Astrocyte (in vitro differentiated cells and primary cell): ENCODE measurements around the gene JMJD7. TPM values are rescaled to one million over a fixed set of nuclear protein-coding genes. Genes with fewer than 3 reads are reported as not detected.

ENCODE experiments used
- DNase-seq: peaks from one replicate; pipeline ENCODE4 v3.0.0-alpha.2; 2010; ENCODE audit warnings: low read depth
- FAIRE-seq: peaks from 2 replicates; lab custom pipeline; 2011; peaks lifted over from hg19 to GRCh38; lab: Jason Lieb, UNC
- H2AFZ ChIP-seq: 2 replicates; pipeline ENCODE4 v1.6.0; 2012; ENCODE audit warnings: low read depth, low read length, inconsistent platforms
- H3K27ac ChIP-seq: 2 replicates; pipeline ENCODE4 v1.5.1; 2011; ENCODE audit warnings: low read depth, low read length, inconsistent platforms
- H3K27me3 ChIP-seq: 2 replicates; pipeline ENCODE4 v1.6.0; 2011; ENCODE audit warnings: low read length, inconsistent platforms; ENCODE audit not compliant: insufficient read depth
- H3K36me3 ChIP-seq: 2 replicates; pipeline ENCODE4 v1.5.1; 2011; ENCODE audit warnings: low read length, inconsistent platforms; ENCODE audit not compliant: insufficient read depth
- H3K4me1 ChIP-seq: 2 replicates; pipeline ENCODE4 v1.5.1; 2011; ENCODE audit warnings: low read length, inconsistent platforms; ENCODE audit not compliant: insufficient read depth
- H3K4me2 ChIP-seq: 2 replicates; pipeline ENCODE4 v1.6.0; 2012; ENCODE audit warnings: low read length, inconsistent platforms
- H3K4me3 ChIP-seq: 2 replicates; pipeline ENCODE4 v1.5.1; 2011; ENCODE audit warnings: low read depth, mild to moderate bottlenecking, low read length, inconsistent platforms; ENCODE audit not compliant: insufficient read depth
- H3K79me2 ChIP-seq: 2 replicates; pipeline ENCODE4 v1.6.0; 2012; ENCODE audit warnings: mild to moderate bottlenecking, low read length, inconsistent platforms; ENCODE audit not compliant: insufficient read depth
- H3K9ac ChIP-seq: 2 replicates; pipeline ENCODE4 v1.6.0; 2012; ENCODE audit warnings: mild to moderate bottlenecking, low read length, inconsistent platforms
- H3K9me3 ChIP-seq: 2 replicates; pipeline ENCODE4 v1.5.1; 2012; ENCODE audit warnings: low read depth, mild to moderate bottlenecking, low read length, inconsistent platforms; ENCODE audit not compliant: insufficient read depth
- H4K20me1 ChIP-seq: 2 replicates; pipeline ENCODE4 v1.6.0; 2012; ENCODE audit warnings: low read length, inconsistent platforms; ENCODE audit not compliant: insufficient read depth
- H3K27ac Mint-ChIP-seq: one replicate; pipeline ENCODE4 v1.8.0; 2021; ENCODE audit warnings: mild to moderate bottlenecking, mixed read lengths; ENCODE audit not compliant: unreplicated experiment
- H3K27me3 Mint-ChIP-seq: one replicate; pipeline ENCODE4 v1.8.0; 2021; ENCODE audit warnings: low read depth, mixed read lengths; ENCODE audit not compliant: unreplicated experiment
- H3K36me3 Mint-ChIP-seq: one replicate; pipeline ENCODE4 v1.8.0; 2021; ENCODE audit warnings: low read depth, mixed read lengths; ENCODE audit not compliant: unreplicated experiment
- H3K4me1 Mint-ChIP-seq: one replicate; pipeline ENCODE4 v1.8.0; 2021; ENCODE audit warnings: low read depth, mixed read lengths; ENCODE audit not compliant: unreplicated experiment
- H3K4me3 Mint-ChIP-seq: one replicate; pipeline ENCODE4 v1.8.0; 2021; ENCODE audit warnings: mild to moderate bottlenecking, moderate library complexity, mixed read lengths; ENCODE audit not compliant: unreplicated experiment
- H3K9me3 Mint-ChIP-seq: one replicate; pipeline ENCODE4 v1.8.0; 2021; ENCODE audit warnings: mild to moderate bottlenecking, mixed read lengths; ENCODE audit not compliant: unreplicated experiment
- EZH2 ChIP-seq: IDR thresholded peaks from 2 replicates; pipeline ENCODE4 v1.6.1; 2012; ENCODE audit warnings: mild to moderate bottlenecking, low read length, inconsistent platforms; ENCODE audit not compliant: insufficient read depth
- total RNA-seq: library from RNA; stranded (reverse); gene quantifications from 2 replicates; pipeline ENCODE4 v1.2.1, GENCODE V29; 2021
- TF ChIP-seq, protein P1 (sequence below): IDR thresholded peaks from 2 replicates; pipeline ENCODE4 v1.5.1; 2011; ENCODE audit warnings: low read depth, mild to moderate bottlenecking, inconsistent platforms, low read length, moderate library complexity; ENCODE audit not compliant: insufficient read depth

Gene JMJD7
- total RNA-seq, 1 donor from 2014 or later: 7.6 TPM

DNA sequence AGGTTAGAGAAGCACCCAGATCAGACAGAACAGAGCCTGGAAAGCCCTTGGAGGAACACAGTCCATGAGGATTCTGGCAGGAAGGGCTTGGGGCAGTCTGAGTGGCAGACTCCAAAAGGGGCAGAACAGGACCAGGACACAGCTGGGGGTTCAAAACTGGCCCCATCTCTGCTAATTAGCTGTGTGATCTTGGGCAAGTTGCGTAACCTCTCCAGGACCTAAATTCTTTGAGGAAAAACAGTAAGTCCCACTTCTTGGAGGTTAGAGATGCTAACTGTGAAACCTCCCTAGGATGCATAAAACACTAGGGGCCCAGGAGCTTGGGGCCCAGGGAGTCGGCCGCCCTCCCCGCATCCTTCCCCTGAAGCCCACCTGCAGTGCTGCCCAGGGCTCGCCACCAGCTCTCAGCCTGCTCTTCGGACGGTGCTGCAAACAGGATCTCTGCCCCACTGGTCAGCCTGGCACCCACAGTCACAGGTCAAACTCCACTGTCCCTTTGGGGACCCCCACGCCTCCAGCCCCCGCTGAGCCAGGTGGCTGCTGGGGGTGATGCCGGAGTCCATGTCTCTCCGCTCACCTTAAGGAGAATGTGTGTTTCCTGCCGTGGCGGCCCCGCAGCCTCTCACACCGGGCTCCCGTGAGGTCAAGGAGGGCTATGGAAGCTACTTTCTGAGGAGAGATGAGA lies 22.7 kb downstream of the JMJD7 start:
- H3K9ac ChIP-seq: no peak overlapping the region
- no peaks in the 10 kb centered on the region for H4K20me1 ChIP-seq
- no peak for TF ChIP-seq EZH2
- TF ChIP-seq, protein P1, sequence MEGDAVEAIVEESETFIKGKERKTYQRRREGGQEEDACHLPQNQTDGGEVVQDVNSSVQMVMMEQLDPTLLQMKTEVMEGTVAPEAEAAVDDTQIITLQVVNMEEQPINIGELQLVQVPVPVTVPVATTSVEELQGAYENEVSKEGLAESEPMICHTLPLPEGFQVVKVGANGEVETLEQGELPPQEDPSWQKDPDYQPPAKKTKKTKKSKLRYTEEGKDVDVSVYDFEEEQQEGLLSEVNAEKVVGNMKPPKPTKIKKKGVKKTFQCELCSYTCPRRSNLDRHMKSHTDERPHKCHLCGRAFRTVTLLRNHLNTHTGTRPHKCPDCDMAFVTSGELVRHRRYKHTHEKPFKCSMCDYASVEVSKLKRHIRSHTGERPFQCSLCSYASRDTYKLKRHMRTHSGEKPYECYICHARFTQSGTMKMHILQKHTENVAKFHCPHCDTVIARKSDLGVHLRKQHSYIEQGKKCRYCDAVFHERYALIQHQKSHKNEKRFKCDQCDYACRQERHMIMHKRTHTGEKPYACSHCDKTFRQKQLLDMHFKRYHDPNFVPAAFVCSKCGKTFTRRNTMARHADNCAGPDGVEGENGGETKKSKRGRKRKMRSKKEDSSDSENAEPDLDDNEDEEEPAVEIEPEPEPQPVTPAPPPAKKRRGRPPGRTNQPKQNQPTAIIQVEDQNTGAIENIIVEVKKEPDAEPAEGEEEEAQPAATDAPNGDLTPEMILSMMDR: no peak
- peaks cover 6% of the 10 kb centered on the region for H3K4me1 ChIP-seq
- no peaks in the 10 kb centered on the region for H3K79me2 ChIP-seq
- peaks cover 5% of the 10 kb centered on the region for H3K4me1 Mint-ChIP-seq
- no peak overlapping the region for H3K27ac ChIP-seq
- H3K36me3 Mint-ChIP-seq: peaks cover 15% of the 10 kb centered on the region
- no peak overlapping the region for H3K27ac Mint-ChIP-seq
- H3K4me3 ChIP-seq: no peak overlapping the region
- H3K27me3 Mint-ChIP-seq: peaks cover 9% of the 10 kb centered on the region
- no peaks in the 10 kb centered on the region for H3K9me3 ChIP-seq
- no peaks in the 10 kb centered on the region for H3K27me3 ChIP-seq
- peaks cover 3% of the 10 kb centered on the region for H3K36me3 ChIP-seq
- H3K9me3 Mint-ChIP-seq: no peaks in the 10 kb centered on the region
- H3K4me3 Mint-ChIP-seq: no peak overlapping the region
- DNase-seq (no peak), FAIRE-seq (no peak)
- H3K4me2 ChIP-seq: no peak overlapping the region
- no peak overlapping the region for H2AFZ ChIP-seq

- H3K36me3 Mint-ChIP-seq: peaks cover 13% of the 10 kb centered on the region
- H2AFZ ChIP-seq: no peak overlapping the region
- no peak overlapping the region for H3K4me2 ChIP-seq
- peaks cover 6% of the 10 kb centered on the region for H3K4me1 ChIP-seq
- H4K20me1 ChIP-seq: no peaks in the 10 kb centered on the region
- H3K4me1 Mint-ChIP-seq: peaks cover 5% of the 10 kb centered on the region
- H3K27me3 Mint-ChIP-seq: peaks cover 9% of the 10 kb centered on the region
- no peak for DNase-seq
- no peaks in the 10 kb centered on the region for H3K9me3 Mint-ChIP-seq
- no peaks in the 10 kb centered on the region for H3K79me2 ChIP-seq
- no peak overlapping the region for H3K4me3 Mint-ChIP-seq
- FAIRE-seq: no peak
- H3K27ac Mint-ChIP-seq: no peak overlapping the region
- no peak overlapping the region for H3K4me3 ChIP-seq
- no peak overlapping the region for H3K27ac ChIP-seq
- no peaks in the 10 kb centered on the region for H3K9me3 ChIP-seq
- TF ChIP-seq, protein P1: no peak
- TF ChIP-seq EZH2: no peak
- no peak overlapping the region for H3K9ac ChIP-seq
- no peaks in the 10 kb centered on the region for H3K27me3 ChIP-seq
- H3K36me3 ChIP-seq: peaks cover 3% of the 10 kb centered on the region
Observed at GRCh38 chr15:41851167-41851523, 23.3 kb downstream of the JMJD7 start.

- H3K4me3 Mint-ChIP-seq: no peak overlapping the region
- FAIRE-seq: no peak
Observed at GRCh38 chr15:41851755-41852370, 24.0 kb downstream of the JMJD7 start.

More at GRCh38 chr15:41851755-41852370, 24.0 kb downstream of the JMJD7 start:
- H3K36me3 ChIP-seq: no peaks in the 10 kb centered on the region
- no peak for DNase-seq
- H3K27ac Mint-ChIP-seq: no peak overlapping the region
- no peaks in the 10 kb centered on the region for H3K27me3 ChIP-seq
- no peak for TF ChIP-seq EZH2
- TF ChIP-seq, protein P1: no peak
- no peaks in the 10 kb centered on the region for H4K20me1 ChIP-seq
- H3K36me3 Mint-ChIP-seq: peaks cover 8% of the 10 kb centered on the region
- H3K4me2 ChIP-seq: no peak overlapping the region
- H3K79me2 ChIP-seq: no peaks in the 10 kb centered on the region
- H3K9ac ChIP-seq: no peak overlapping the region
- no peak overlapping the region for H2AFZ ChIP-seq
- H3K9me3 Mint-ChIP-seq: no peaks in the 10 kb centered on the region
- H3K9me3 ChIP-seq: no peaks in the 10 kb centered on the region
- peaks cover 5% of the 10 kb centered on the region for H3K4me1 Mint-ChIP-seq
- H3K4me3 ChIP-seq: no peak overlapping the region
- peaks cover 9% of the 10 kb centered on the region for H3K27me3 Mint-ChIP-seq
- no peak overlapping the region for H3K27ac ChIP-seq
- H3K4me1 ChIP-seq: peaks cover 6% of the 10 kb centered on the region
